Psoas muscle (tissue), 8 donors: ENCODE data around the gene BACE1. TPM values are rescaled to one million over a fixed set of nuclear protein-coding genes. Genes with fewer than 3 reads are reported as not detected.

ENCODE experiments used
- ATAC-seq, 4 donors: fragments of 200-7000 bp; cut with Tn5 transposase; one replicate each; pipeline ENCODE4 v1.9.1; 2020; ENCODE audit warnings: moderate library complexity in 3 of 4, mild to moderate bottlenecking in 2 of 4
- DNase-seq, 2 donors: peaks; one replicate each; pipeline ENCODE4 v3.0.0-alpha.2; 2020
- H3K27ac ChIP-seq: fragments of 200-600 bp; one replicate; pipeline ENCODE4 v1.8.0; 2022
- H3K27me3 ChIP-seq, 3 donors: fragments of 200-600 bp in 1 of 3; one replicate each; pipeline versions ENCODE4 v1.6.1 to v1.8.0; 2013 to 2022; ENCODE audit warnings: low read length in 2 of 3, mild to moderate bottlenecking in 2 of 3, moderate library complexity in 1 of 3; ENCODE audit not compliant: insufficient read depth in 3 of 3
- H3K36me3 ChIP-seq, 2 donors: fragments of 200-600 bp in 1 of 2; one replicate each; pipeline versions ENCODE4 v1.6.1 to v1.8.0; 2013 to 2022; ENCODE audit warnings: low read depth in 1 of 2, mild to moderate bottlenecking in 1 of 2, moderate library complexity in 1 of 2; ENCODE audit not compliant: insufficient read depth in 1 of 2
- H3K4me1 ChIP-seq: fragments of 200-600 bp; one replicate; pipeline ENCODE4 v1.8.0; 2022
- H3K4me3 ChIP-seq: fragments of 200-600 bp; one replicate; pipeline ENCODE4 v1.8.0; 2022; ENCODE audit warnings: mild to moderate bottlenecking
- H3K9me3 ChIP-seq: fragments of 200-600 bp; one replicate; pipeline ENCODE4 v1.8.0; 2022
- CTCF ChIP-seq: fragments of 200-600 bp; IDR thresholded peaks from one replicate; pipeline ENCODE4 v1.8.0; 2022; ENCODE audit warnings: antibody characterized with exemption
- WGBS, 3 donors: extraction: QIAGEN DNeasy Blood & Tissue Kit; methylation state at CpG; one replicate each; pipeline versions ENCODE4 v1.1.6 to v1.1.7; 2013; 5-methylcytosine and 5-hydroxymethylcytosine counted together
- intact Hi-C, 2 donors: fragments of 100-400 bp; cut with DNase I; formaldehyde crosslinking; loops; one replicate each; pipeline versions ENCODE4 v1.11.0 to v1.14.2; 2022
- polyA plus RNA-seq, 3 donors: library from polyadenylated mRNA; stranded (reverse); fragments of 200-250 nt; gene quantifications; one replicate each; pipeline ENCODE4 v1.2.3, GENCODE V29; 2013
- total RNA-seq, 4 donors: library from RNA; stranded (reverse); fragmentation: NEBNext Ultra II Directional in 2 of 4; extraction: Animal tissue kit (Norgen Biotek cat#: 25700) in 2 of 4; gene quantifications; one replicate each; pipeline versions ENCODE4 v1.2.1 to v1.2.4, GENCODE V29; 2021 to 2023
- donor health status: healthy with polysubstance abuse.
- donor health status: DM: no; HTN: no; CAD: no; lungs with moderate emphysema.
- donor health status: Bipolar disorder and iron deficiency.
- donor health status: healthy.
- donor health status: DM: yes; HTN: yes; CAD: no.
- donor health status: DM: no; HTN: no; CAD: no.
- donor health status: DM: no; HTN: no; CAD: no.
- donor health status: DM: yes; HTN: yes; CAD: no.

BACE1 gene
- total and polyA plus RNA-seq, 7 donors: 2.5 to 13.0 (median 9.2) TPM

DNA sequence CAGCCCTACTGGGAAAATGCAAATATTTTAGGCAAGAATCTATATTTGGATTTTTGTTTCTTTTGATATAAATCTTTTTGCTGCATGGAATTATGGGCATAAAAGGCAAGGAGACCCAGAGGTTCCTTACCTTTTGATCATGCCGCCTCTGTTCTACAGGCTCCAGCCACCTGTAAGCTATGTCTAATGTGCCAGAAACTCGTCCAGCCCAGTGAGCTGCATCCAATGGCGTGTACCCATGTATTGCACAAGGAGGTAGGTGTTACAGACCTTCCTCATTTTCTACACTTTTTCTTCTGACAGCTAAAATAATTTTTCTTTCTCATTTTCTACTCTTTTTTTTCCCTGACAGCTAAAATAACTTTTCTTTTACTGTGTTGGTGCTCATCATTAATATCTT, 33.1 kb downstream of the BACE1 start:
- 88 to 91% (median 90%) methylated on average over 3 of the region's 3 CpGs for WGBS, 3 donors

DNA sequence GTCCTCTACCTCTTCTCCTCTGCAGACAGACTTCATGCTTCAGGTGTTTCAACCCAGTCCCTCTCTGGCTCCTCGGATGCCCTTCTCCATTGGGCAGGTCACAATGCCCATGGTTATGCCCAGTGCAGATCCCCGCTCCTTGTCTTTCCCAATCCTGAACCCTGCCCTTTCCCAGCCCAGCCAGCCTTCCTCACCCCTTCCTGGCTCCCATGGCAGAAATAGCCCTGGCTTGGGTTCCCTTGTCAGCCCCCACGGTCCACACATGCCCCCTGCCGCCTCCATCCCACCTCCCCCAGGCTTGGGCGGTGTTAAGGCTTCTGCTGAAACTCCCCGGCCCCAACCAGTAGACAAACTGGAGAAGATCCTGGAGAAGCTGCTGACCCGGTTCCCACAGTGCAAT, 34.2 kb downstream of the BACE1 start:
- H3K36me3 ChIP-seq: peaks cover 17 to 72% of the 10 kb centered on the region in 2 donors
- intact Hi-C loops: no loop called here
- DNase-seq (no peak), ATAC-seq (no peak)
- no peak overlapping the region for H3K4me3 ChIP-seq
- no peaks in the 10 kb centered on the region for H3K4me1 ChIP-seq
- WGBS, 3 donors: 96 to 98% (median 98%) methylated on average over 7 of the region's 7 CpGs
- H3K9me3 ChIP-seq: no peaks in the 10 kb centered on the region
- no peak for TF ChIP-seq CTCF
- H3K27me3 ChIP-seq: no peaks in the 10 kb centered on the region
- no peak overlapping the region for H3K27ac ChIP-seq

More for the DNA sequence above, 33.1 kb downstream of the BACE1 start:
- Histone ChIP-seq H3K36me3 (peaks cover 17 to 83% of the 10 kb centered on the region in 2 donors), H3K4me3 (no peak overlapping the region), H3K4me1 (no peaks in the 10 kb centered on the region), H3K27ac (no peak overlapping the region), H3K9me3 (no peaks in the 10 kb centered on the region), H3K27me3 (no peaks in the 10 kb centered on the region)
- intact Hi-C loops: no loop called here
- ATAC-seq (no peak), DNase-seq (no peak)
- no peak for TF ChIP-seq CTCF

GRCh38 chr11:117281159-117281558, 34.9 kb downstream of the BACE1 start:
- peaks cover 17 to 65% of the 10 kb centered on the region in 2 donors for H3K36me3 ChIP-seq
- H3K4me1 ChIP-seq: no peaks in the 10 kb centered on the region
- DNase-seq: no peak
- H3K27ac ChIP-seq: no peak overlapping the region
- ATAC-seq: no peak
- TF ChIP-seq CTCF: no peak
- intact Hi-C loops: no loop called here
- H3K4me3 ChIP-seq: no peak overlapping the region
- no peaks in the 10 kb centered on the region for H3K9me3 ChIP-seq
- 79 to 90% (median 86%) methylated on average over 6 of the region's 6 CpGs for WGBS, 3 donors
- H3K27me3 ChIP-seq: no peaks in the 10 kb centered on the region

DNA sequence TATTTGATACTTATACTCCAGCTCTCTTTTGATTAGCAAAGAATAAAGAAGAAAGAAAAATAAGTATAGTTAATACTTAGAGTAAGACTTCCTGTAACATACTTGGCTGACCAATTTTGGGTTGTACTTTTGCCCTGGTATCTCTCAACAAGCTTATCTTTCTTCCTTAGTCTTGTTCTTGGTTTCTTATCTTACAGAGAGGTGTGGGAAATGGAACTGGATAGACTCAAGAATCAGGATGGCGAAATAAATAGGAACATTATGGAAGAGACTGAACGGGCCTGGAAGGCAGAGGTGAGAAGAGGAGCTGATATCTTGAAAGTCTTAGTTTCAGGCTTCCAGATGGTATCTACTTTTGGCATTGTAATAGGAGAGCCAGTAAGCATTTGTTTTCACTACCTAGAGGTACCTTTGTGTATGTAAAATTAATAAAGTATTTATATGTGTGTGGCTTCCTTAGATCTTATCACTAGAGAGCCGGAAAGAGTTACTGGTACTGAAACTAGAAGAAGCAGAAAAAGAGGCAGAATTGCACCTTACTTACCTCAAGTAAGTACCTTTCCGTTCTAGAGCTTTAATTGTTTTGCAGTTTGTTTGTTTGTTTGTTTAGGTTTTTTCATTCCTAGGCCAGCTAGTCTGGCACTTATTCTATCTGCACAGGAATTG, 36.2 kb downstream of the BACE1 start:
- Histone ChIP-seq H3K27me3 (no peaks in the 10 kb centered on the region), H3K4me3 (no peak overlapping the region), H3K4me1 (no peaks in the 10 kb centered on the region), H3K36me3 (peaks cover 12 to 62% of the 10 kb centered on the region in 2 donors), H3K27ac (no peak overlapping the region), H3K9me3 (no peaks in the 10 kb centered on the region)
- DNase-seq (no peak), ATAC-seq (no peak)
- TF ChIP-seq CTCF: no peak
- intact Hi-C loops: no loop called here
- 86 to 94% (median 92%) methylated on average over 4 of the region's 4 CpGs for WGBS, 3 donors

- H3K36me3 ChIP-seq: peaks cover 0 to 47% of the 10 kb centered on the region in 2 donors
- intact Hi-C loops: no loop called here
- ATAC-seq: no peak
- no peak overlapping the region for H3K27ac ChIP-seq
- H3K4me3 ChIP-seq: no peak overlapping the region
- H3K9me3 ChIP-seq: no peaks in the 10 kb centered on the region
- no peaks in the 10 kb centered on the region for H3K27me3 ChIP-seq
- no peak for TF ChIP-seq CTCF
- no peak for DNase-seq
- 85 to 88% (median 86%) methylated on average over 2 of the region's 2 CpGs for WGBS, 3 donors
- no peaks in the 10 kb centered on the region for H3K4me1 ChIP-seq
These were observed 37.7 kb downstream of the BACE1 start for GRCh38 chr11:117278347-117278746.
